GM12878 (cell line): Measurements from ENCODE around the gene FGF2. TPM values are rescaled to one million over a fixed set of nuclear protein-coding genes. Genes with fewer than 3 reads are reported as not detected.

Source experiments
- ATAC-seq: fragments of 200-7000 bp; cut with Tn5 transposase; 3 replicates; pipeline ENCODE4 v1.9.1; 2020; ENCODE audit warnings: mild to moderate bottlenecking, moderate library complexity
- BruUV-seq: library from RNA; stranded (reverse); fragments of 400-500 nt; replicated peaks from 2 replicates; lab custom pipeline; 2021; lab: Mats Ljungman, UMichigan
- CTCF ChIA-PET: fragments of 300-600 bp; sonication (Branson Sonifier 250); formaldehyde crosslinking; extraction: SDS; loops from one replicate; lab custom pipeline; 2021; ENCODE audit warnings: inconsistent platforms; lab: Yijun Ruan, JAX
- POLR2A ChIA-PET: fragments of 350-600 bp; formaldehyde crosslinking; extraction: SDS; loops from one replicate; lab custom pipeline; 2021; ENCODE audit warnings: inconsistent platforms; lab: Charles Lee
- RAD21 ChIA-PET: fragments of 300-600 bp; sonication (Branson Sonifier 250); formaldehyde crosslinking; loops from one replicate; lab custom pipeline; 2023; ENCODE audit warnings: antibody characterized with exemption; ENCODE audit not compliant: unreplicated experiment; lab: Charles Lee
- SMC1A ChIA-PET: fragments of 300-600 bp; sonication (Branson Sonifier 250); formaldehyde crosslinking; loops from one replicate; lab custom pipeline; 2023; ENCODE audit not compliant: unreplicated experiment, uncharacterized antibody; lab: Charles Lee
- DNase-seq: peaks from one replicate; pipeline ENCODE4 v3.0.0-alpha.2; 2011; ENCODE audit warnings: low read depth, low spot score
- FAIRE-seq: peaks from 3 replicates; lab custom pipeline; 2011; peaks lifted over from hg19 to GRCh38; lab: Jason Lieb, UNC
- H2AFZ ChIP-seq: 2 replicates; pipeline ENCODE4 v1.6.0; 2011; ENCODE audit warnings: low read depth, low read length, control low read depth; ENCODE audit not compliant: control insufficient read depth
- H3K27ac ChIP-seq: 2 replicates; pipeline ENCODE4 v1.5.1; 2011; ENCODE audit warnings: control low read depth; ENCODE audit not compliant: control insufficient read depth, insufficient read depth
- H3K27me3 ChIP-seq, 2 experiments: replicated peaks in 1 of 2; 2 replicates each; pipeline versions ENCODE4 v1.6.0 to v1.6.1; 2011; ENCODE audit warnings: low read length in 1 of 2; ENCODE audit not compliant: control insufficient read depth in 2 of 2, insufficient read depth in 2 of 2
- H3K36me3 ChIP-seq, 2 experiments: 2 replicates each; pipeline ENCODE4 v1.5.1; 2011; ENCODE audit warnings: low read length in 1 of 2; ENCODE audit not compliant: control insufficient read depth in 2 of 2, insufficient read depth in 2 of 2
- H3K4me1 ChIP-seq: 2 replicates; pipeline ENCODE4 v1.6.1; 2011; ENCODE audit warnings: mild to moderate bottlenecking, low read length, moderate library complexity, mixed read lengths; ENCODE audit not compliant: control insufficient read depth, insufficient read depth
- H3K4me2 ChIP-seq: 2 replicates; pipeline ENCODE4 v1.6.0; 2011; ENCODE audit warnings: control low read depth; ENCODE audit not compliant: control insufficient read depth, insufficient read depth
- H3K4me3 ChIP-seq: fragments of 200-600 bp; sonication (generic); 2 replicates; pipeline ENCODE4 v1.5.1; 2016
- H3K79me2 ChIP-seq: 2 replicates; pipeline ENCODE4 v1.6.0; 2011; ENCODE audit warnings: low read length; ENCODE audit not compliant: control insufficient read depth, insufficient read depth
- H3K9ac ChIP-seq: 2 replicates; pipeline ENCODE4 v1.8.0; 2011; ENCODE audit warnings: low read length, control low read depth, mixed read lengths; ENCODE audit not compliant: control insufficient read depth, insufficient read depth
- H3K9me3 ChIP-seq: replicated peaks from 3 replicates; pipeline ENCODE4 v1.5.1; 2011; ENCODE audit warnings: mild to moderate bottlenecking, low read length; ENCODE audit not compliant: control insufficient read depth, insufficient read depth
- H4K20me1 ChIP-seq: 2 replicates; pipeline ENCODE4 v1.6.0; 2011; ENCODE audit not compliant: control insufficient read depth, insufficient read depth
- CHD1 ChIP-seq: IDR thresholded peaks from 2 replicates; pipeline ENCODE4 v1.6.1; 2012; ENCODE audit warnings: low read depth, low read length, improper control_type of control experiment
- CHD4 ChIP-seq: fragments of 200-600 bp; sonication (generic); IDR thresholded peaks from 2 replicates; pipeline ENCODE4 v1.6.1; 2016; ENCODE audit warnings: mild to moderate bottlenecking
- DPF2 ChIP-seq: fragments of 450-650 bp; IDR thresholded peaks from 2 replicates; pipeline ENCODE4 v1.6.1; 2017; ENCODE audit warnings: mild to moderate bottlenecking
- EED ChIP-seq: sonication (generic); IDR thresholded peaks from 2 replicates; pipeline ENCODE4 v1.6.1; 2016; ENCODE audit warnings: antibody characterized with exemption, low read depth
- EGR1 ChIP-seq, 2 experiments: IDR thresholded peaks; 1 replicate in 1 of 2; 2 replicates in 1 of 2; pipeline ENCODE4 v1.6.1; 2011 to 2012; ENCODE audit warnings: low read depth in 2 of 2, low read length in 2 of 2, borderline replicate concordance in 1 of 2, mild to moderate bottlenecking in 1 of 2, moderate library complexity in 1 of 2
- EZH2 ChIP-seq: IDR thresholded peaks from 2 replicates; pipeline ENCODE4 v1.6.1; 2012; ENCODE audit warnings: low read depth, mild to moderate bottlenecking, control low read depth, inconsistent platforms, low read length, borderline replicate concordance; ENCODE audit not compliant: control insufficient read depth
- POLR2A ChIP-seq: IDR thresholded peaks from 2 replicates; pipeline ENCODE4 v1.6.1; 2011; ENCODE audit warnings: low read depth, mild to moderate bottlenecking, low read length
- SREBF1 ChIP-seq: IDR thresholded peaks from 2 replicates; pipeline ENCODE4 v1.6.1; 2012; ENCODE audit warnings: mild to moderate bottlenecking, low read length
- SRF ChIP-seq, 2 experiments: IDR thresholded peaks; 2 replicates each; pipeline ENCODE4 v1.6.1; 2011; ENCODE audit warnings: low read depth in 2 of 2, low read length in 2 of 2, mild to moderate bottlenecking in 1 of 2, moderate library complexity in 1 of 2
- STAT3 ChIP-seq: IDR thresholded peaks from 2 replicates; pipeline ENCODE4 v1.6.1; 2011; ENCODE audit warnings: low read depth, low read length, improper control_type of control experiment
- TARDBP ChIP-seq: IDR thresholded peaks from 2 replicates; pipeline ENCODE4 v1.6.1; 2016; ENCODE audit warnings: borderline replicate concordance
- TCF3 ChIP-seq: IDR thresholded peaks from 2 replicates; pipeline ENCODE4 v1.6.1; 2012; ENCODE audit warnings: low read depth, mild to moderate bottlenecking, low read length, borderline replicate concordance; ENCODE audit not compliant: insufficient read depth
- ZNF207 ChIP-seq: fragments of 450-650 bp; IDR thresholded peaks from 2 replicates; pipeline ENCODE4 v1.6.1; 2014; ENCODE audit warnings: antibody characterized with exemption, mild to moderate bottlenecking, borderline replicate concordance
- WGBS: methylation state at CpG from one replicate; pipeline ENCODE4 v1.1.6; 2016; ENCODE audit warnings: low lambda C conversion rate; ENCODE audit not compliant: insufficient replicate concordance, insufficient coverage; ENCODE audit errors: missing lambda C conversion rate; 5-methylcytosine and 5-hydroxymethylcytosine counted together
- in situ Hi-C: fragments of 300-500 bp; cut with MboI; formaldehyde crosslinking; loops from 9 replicates; pipeline ENCODE4 v1.14.3; 2018; ENCODE audit warnings: mixed read lengths
- intact Hi-C: fragments of 100-400 bp; cut with micrococcal nuclease; formaldehyde crosslinking; loops from one replicate; pipeline ENCODE4 v1.14.2; 2022; ENCODE audit not compliant: unreplicated experiment
- polyA plus RNA-seq, 11 experiments: library from polyadenylated mRNA; depleted of rRNA in 4 of 11; unstranded in 6 of 11; stranded (reverse) in 5 of 11; fragments of >200 nt; fragmentation: Nextera tagmentation in 4 of 11; fragmentation: Illumina TruSeq in 1 of 11; extraction: Ambion mirVana in 4 of 11; extraction: Trizol in 1 of 11; gene quantifications; 1 replicate in 1 of 11; 2 replicates in 10 of 11; pipeline versions ENCODE4 v1.2.1 to v1.2.3, GENCODE V29; 2011 to 2016; ENCODE audit warnings: inconsistent platforms in 2 of 11, missing spikeins in 2 of 11, low read depth in 1 of 11
- total RNA-seq, 4 experiments: library from RNA; depleted of rRNA in 3 of 4; stranded (reverse); fragments of >200 nt in 3 of 4; fragmentation: Illumina TruSeq in 1 of 4; extraction: Trizol in 1 of 4; gene quantifications; 2 replicates each; pipeline versions ENCODE4 v1.2.1 to v1.2.3, GENCODE V29; 2013 to 2021
- TF ChIP-seq, protein P1 (sequence below): IDR thresholded peaks from 2 replicates; pipeline ENCODE4 v1.6.1; 2011; ENCODE audit warnings: low read depth, mild to moderate bottlenecking, low read length, moderate library complexity, borderline replicate concordance; ENCODE audit errors: extremely low read depth
- TF ChIP-seq, protein P2 (sequence below): fragments of 150-350 bp; IDR thresholded peaks from 2 replicates; pipeline ENCODE4 v1.6.1; 2016; ENCODE audit warnings: low read depth, low read length

The FGF2 gene
- total and polyA plus RNA-seq, 10 of the 15 experiments (the other 5 are each of a cell fraction or from before 2014, with no cell fraction given), result 0.13 to 1.7 (median 0.25) TPM

DNA sequence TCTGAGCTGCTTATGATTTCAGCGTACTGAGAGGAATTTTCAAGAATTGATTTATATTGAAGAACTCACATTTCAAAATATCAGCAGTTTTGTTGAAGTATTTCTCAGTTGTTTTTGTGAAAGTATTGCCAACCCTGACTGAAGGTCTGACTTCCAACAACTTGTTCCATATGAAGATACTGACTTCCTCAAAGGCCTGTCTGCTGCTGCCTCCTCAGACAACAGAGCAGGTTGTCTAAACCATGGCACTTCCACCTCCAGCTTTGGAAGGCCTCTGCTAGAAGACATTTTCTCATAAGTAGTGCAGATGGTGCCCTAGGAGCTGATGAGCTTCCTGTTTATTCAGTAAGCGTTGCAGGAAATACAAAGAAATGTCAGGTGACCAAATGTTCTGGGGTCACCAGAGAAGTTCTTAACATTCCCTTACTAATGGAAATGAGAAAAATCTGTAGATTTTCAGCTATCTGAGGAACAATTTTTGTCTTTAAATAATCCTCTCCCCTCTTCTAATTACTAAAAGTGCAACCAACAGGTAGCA, 28.8 kb downstream of the FGF2 start (continued):
- TF ChIP-seq, protein P1, sequence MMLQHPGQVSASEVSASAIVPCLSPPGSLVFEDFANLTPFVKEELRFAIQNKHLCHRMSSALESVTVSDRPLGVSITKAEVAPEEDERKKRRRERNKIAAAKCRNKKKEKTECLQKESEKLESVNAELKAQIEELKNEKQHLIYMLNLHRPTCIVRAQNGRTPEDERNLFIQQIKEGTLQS, result no peak
- TF ChIP-seq EGR1 (IDR thresholded peaks at IDR 0.05; ENCODE audit: borderline replicate concordance in 1 of 2, low read depth in 2 of 2, low read length in 2 of 2) (no peak), SRF (IDR thresholded peaks at IDR 0.05; ENCODE audit: low read depth in 2 of 2, low read length in 2 of 2) (no peak), EED (no peak), EZH2 (no peak)

DNA sequence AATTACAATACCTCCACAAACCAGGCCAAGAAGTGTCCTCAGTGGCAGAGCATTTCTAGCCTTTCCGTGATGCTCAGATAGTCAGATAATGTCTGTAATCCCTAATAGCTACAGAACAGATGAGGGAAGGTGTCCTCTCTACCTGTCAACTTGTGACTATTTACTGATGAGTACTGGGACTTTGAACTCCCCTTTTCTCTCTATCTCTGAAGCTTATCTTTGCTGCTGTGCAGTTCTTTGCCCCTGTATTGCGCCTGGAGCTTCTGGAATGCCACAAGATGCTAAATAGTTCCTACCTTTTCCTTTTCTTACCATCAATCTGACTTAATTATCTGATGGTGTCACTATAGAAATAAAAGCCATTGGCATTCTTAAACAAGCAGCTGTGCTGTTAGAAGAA, 30.5 kb downstream of the FGF2 start:
- H3K4me3 ChIP-seq, result no peak overlapping the region
- WGBS, result 100% methylated on average over 2 of the region's 2 CpGs
- no peaks in the 10 kb centered on the region for H3K79me2 ChIP-seq
- no peaks in the 10 kb centered on the region for H3K27me3 ChIP-seq
- TF ChIP-seq CHD1 (no peak), DPF2 (no peak), CHD4 (no peak), SREBF1 (no peak), ZNF207 (no peak), STAT3 (no peak), TCF3 (no peak), TARDBP (no peak), POLR2A (no peak)
- TF ChIP-seq, protein P2, sequence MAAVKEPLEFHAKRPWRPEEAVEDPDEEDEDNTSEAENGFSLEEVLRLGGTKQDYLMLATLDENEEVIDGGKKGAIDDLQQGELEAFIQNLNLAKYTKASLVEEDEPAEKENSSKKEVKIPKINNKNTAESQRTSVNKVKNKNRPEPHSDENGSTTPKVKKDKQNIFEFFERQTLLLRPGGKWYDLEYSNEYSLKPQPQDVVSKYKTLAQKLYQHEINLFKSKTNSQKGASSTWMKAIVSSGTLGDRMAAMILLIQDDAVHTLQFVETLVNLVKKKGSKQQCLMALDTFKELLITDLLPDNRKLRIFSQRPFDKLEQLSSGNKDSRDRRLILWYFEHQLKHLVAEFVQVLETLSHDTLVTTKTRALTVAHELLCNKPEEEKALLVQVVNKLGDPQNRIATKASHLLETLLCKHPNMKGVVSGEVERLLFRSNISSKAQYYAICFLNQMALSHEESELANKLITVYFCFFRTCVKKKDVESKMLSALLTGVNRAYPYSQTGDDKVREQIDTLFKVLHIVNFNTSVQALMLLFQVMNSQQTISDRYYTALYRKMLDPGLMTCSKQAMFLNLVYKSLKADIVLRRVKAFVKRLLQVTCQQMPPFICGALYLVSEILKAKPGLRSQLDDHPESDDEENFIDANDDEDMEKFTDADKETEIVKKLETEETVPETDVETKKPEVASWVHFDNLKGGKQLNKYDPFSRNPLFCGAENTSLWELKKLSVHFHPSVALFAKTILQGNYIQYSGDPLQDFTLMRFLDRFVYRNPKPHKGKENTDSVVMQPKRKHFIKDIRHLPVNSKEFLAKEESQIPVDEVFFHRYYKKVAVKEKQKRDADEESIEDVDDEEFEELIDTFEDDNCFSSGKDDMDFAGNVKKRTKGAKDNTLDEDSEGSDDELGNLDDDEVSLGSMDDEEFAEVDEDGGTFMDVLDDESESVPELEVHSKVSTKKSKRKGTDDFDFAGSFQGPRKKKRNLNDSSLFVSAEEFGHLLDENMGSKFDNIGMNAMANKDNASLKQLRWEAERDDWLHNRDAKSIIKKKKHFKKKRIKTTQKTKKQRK, result no peak
- BruUV-seq, result no TSS peak
- ATAC-seq, result no peak
- ChIA-PET CTCF (interaction anchor here (1.1 kb wide), 1 partner anchor 35 kb away, joined by 3 read pairs; no protein-coding TSS in a partner anchor), RAD21 (no interaction called here), SMC1A (interaction anchor here (0.9 kb wide), 2 partner anchors 22 to 73 kb away, joined by 3 read pairs; no protein-coding TSS in a partner anchor), POLR2A (no interaction called here)
- no peak overlapping the region for H3K27ac ChIP-seq
- no peaks in the 10 kb centered on the region for H3K4me1 ChIP-seq
- no peak overlapping the region for H3K9ac ChIP-seq
- H3K36me3 ChIP-seq, result no peaks in the 10 kb centered on the region
- DNase-seq, result no peak
- intact Hi-C loops (no loop called here), in situ Hi-C loops (no loop called here)
- no peak for FAIRE-seq
- H4K20me1 ChIP-seq, result no peaks in the 10 kb centered on the region
- H3K4me2 ChIP-seq, result no peak overlapping the region
- H3K9me3 ChIP-seq, result no peaks in the 10 kb centered on the region
- H2AFZ ChIP-seq, result no peak overlapping the region
